HG02571 (cell line): ENCODE results near the gene KRTAP3-2.

Experiments used
- ATAC-seq: cut with Tn5 transposase; IDR thresholded peaks from one replicate; pipeline ENCODE4 v1.9.1; 2021; ENCODE audit warnings: mild to moderate bottlenecking, moderate library complexity; ENCODE audit not compliant: unreplicated experiment

The KRTAP3-2 gene

DNA sequence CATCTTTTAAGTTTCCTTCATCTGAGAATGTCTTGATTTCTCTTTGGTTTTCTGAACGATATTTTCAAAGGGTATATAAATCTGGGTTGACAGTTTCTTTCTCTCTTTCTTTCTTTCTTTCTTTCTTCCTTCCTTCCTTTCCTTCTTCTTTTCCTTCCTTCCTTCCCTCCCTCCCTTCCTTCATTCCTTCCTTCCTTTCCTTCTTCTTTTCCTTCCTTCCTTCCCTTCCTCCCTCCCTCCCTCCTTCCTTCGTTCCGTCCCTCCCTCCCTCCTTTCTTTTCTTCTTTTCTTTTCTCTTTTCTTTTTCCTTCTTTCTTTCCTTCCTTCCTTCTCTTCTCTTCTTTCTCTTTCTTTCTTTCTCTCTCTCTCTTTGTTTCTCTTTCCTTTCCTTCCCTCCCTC lies 25.3 kb downstream of the KRTAP3-2 start:
- no peak for ATAC-seq

DNA sequence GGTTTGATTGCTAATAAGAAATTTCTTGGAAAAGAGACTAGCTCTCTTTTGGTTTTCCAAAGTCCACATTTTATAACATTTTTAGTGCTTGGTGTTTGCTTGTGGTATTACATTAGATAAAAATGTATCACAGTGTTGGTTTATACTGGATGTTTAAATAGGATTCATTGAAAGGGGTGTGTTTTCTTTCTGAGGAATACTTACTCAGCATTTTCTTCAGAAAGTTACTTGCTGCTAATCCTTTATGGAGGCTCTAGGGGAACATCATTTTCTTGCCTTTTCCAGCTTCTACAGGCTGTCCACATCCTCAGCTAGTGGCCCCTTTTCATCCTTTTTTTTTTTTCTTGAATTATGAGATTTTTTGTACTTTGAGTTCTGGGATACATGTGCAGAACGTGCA lies 32.1 kb downstream of the KRTAP3-2 start:
- ATAC-seq, result no peak

DNA sequence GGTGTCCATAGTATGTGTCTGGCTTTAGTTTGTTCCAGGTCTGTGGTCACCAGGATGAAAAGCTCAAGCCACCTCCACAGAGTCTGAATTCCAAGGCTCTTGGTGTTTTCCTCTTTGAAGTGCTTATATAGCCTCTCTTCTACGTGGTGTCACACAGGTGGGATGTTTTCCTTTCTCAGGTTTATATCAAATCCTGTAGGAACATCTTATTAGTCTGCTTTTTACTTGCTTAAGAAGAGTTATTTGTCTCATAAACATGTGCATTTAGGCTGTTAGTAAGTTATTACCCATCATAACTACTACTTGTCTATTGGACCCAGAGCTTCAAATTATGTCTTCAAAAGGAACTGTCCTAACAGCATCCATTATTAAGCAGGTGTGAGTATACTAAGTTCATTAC lies 32.9 kb downstream of the KRTAP3-2 start, which contains the start of gene KRT39:
Gene KRT39 (minus strand): TSS at position 101 of the 400 bp plus-strand sequence. CDS start 92 bp downstream, at position 9.
- no peak for ATAC-seq

- ATAC-seq, result no peak
Measured at GRCh38 chr17:40963838-40964237, 35.9 kb downstream of the KRTAP3-2 start.

GRCh38 chr17:40962059-40962561 lies 37.6 kb downstream of the KRTAP3-2 start:
- ATAC-seq, result no peak

DNA sequence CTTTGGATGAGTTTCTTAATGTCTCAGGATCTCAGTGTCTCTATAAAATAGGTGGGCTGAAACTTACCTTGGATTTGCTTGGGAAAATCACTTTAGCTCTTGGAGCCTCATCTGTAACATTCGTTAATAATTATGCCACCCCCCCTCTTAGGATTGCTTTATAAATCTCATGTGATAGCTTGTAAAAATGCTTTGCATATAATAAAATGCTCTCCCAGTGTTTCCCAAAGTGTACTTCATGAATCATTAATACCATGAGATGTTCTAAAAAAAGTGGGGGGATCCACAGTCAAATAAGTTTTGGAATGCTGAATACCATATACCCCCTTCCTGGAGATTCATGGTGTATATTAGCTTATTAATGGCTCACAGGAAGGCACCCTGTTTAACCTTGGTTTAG lies 38.1 kb downstream of the KRTAP3-2 start:
- ATAC-seq, result no peak

GRCh38 chr17:40960144-40960543 lies 39.6 kb downstream of the KRTAP3-2 start:
- no peak for ATAC-seq

- ATAC-seq, result no peak
Measured at GRCh38 chr17:40958086-40958953, 41.4 kb downstream of the KRTAP3-2 start.

DNA sequence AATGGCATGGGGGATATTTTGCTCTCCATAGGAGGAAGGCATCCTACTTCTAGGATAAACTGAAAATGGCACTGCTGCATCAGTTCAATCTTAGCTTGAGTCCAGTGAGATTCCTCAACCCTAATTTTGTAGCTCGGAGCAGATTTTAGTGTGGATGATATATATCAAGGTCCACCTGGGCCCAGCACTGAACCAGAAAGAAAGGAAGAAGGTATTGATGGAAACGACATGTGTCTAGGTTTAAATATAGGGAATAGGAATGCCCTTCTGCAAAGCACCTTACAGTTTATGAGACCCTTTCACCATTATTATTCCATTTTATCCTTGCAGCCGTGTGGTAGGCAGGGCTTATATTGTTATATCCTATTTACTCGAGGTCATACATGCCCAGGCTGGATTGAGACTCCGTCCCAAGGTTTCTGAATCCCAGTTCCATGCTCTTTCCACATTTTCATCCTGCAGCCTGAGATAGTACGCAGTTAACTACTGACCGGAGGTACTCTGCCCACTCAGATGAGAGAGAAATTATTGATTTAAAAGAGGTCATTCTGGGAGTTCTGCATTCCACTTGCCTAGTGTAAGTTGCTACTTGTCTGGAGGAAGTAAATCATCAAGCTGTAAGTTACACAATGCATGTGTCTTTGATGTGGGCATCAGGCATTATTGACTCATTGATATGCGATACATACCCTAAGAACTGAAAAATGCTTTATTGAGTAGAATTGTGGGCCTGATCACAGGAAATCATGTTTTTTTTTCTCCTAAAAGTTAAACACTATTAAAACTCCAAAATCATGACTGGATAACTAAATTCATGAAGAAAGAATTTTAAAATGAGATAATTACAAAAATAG lies 43.1 kb downstream of the KRTAP3-2 start:
- no peak for ATAC-seq

GRCh38 chr17:40953881-40954280 lies 45.8 kb downstream of the KRTAP3-2 start:
- no peak for ATAC-seq

DNA sequence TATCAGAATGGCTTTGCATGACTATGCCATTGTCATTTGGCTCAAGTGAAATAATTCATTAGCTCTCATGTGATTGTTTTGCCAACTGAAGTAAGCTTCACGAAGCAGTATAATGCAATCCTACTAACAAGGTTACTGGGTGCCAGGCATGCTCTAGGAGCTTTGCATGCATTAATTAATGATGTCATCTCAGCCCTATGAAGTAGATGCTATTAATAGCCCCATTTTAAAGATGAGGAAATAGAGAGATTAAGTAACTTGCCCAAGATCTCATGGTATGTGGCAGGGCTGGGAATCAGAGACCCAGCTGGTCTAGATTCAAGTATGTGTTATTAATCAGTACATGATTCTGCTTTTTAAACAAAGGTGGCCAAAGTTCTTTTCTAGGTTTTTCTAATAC lies 47.0 kb downstream of the KRTAP3-2 start:
- ATAC-seq, result no peak

DNA sequence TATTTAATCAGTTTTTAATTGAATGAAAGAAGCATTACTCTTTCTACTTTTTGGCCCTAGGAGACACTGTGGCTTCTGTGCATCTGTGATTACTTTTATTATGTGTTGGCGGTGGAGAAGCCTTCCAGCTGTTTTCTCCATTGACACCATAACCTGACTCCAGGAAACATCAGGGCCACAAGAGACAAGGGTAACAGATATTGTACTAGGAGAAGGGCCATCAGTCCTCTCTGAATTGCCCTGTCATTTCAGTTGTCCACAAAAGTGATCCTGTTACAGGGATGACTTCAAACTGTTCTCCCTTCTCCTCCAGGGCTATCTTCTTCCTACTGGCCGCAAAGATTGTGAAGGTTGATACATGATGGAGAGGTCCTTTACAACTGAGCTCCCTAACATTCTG lies 47.6 kb downstream of the KRTAP3-2 start:
- ATAC-seq, result no peak

- ATAC-seq, result no peak
Measured at GRCh38 chr17:40951011-40951622, 48.6 kb downstream of the KRTAP3-2 start.

DNA sequence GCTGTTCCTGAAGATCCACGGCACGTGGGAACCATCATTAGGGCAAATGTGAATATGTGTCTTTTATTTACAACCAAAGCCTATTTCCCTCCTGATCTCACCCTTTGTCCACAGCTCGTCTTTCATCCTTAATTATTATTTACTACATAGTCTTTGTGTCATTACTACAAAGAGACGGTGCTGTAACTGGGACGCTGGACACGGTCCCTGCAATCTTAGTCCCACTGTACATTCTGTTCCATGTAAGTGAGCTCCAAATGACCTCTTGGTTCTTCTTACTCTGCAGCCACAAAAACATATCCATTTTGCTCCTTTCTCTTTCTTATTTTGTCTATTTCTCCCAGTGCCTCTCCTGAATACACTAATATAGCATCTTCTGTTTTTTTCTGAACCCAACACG lies 49.5 kb downstream of the KRTAP3-2 start:
- ATAC-seq, result no peak

- ATAC-seq, result no peak
Measured at GRCh38 chr17:40949418-40949817, 50.3 kb downstream of the KRTAP3-2 start.
